Gastroesophageal sphincter (tissue), 4 donors: Measurements from ENCODE around the gene WNT7B. TPM values are rescaled to one million over a fixed set of nuclear protein-coding genes. Genes with fewer than 3 reads are reported as not detected.

Source experiments
- ATAC-seq: fragments of 150-250 bp; one replicate; pipeline ENCODE4 v1.9.1; 2016; ENCODE audit warnings: mild to moderate bottlenecking, moderate library complexity
- H3K27ac ChIP-seq, 4 donors: fragments of 200-600 bp; sonication (generic) in 3 of 4; 1 replicate in 3 of 4; 2 replicates in 1 of 4; pipeline ENCODE4 v1.5.1; 2016 to 2019
- H3K27me3 ChIP-seq: fragments of 200-600 bp; sonication (generic); one replicate; pipeline ENCODE4 v1.5.1; 2019
- H3K36me3 ChIP-seq, 2 donors: fragments of 200-600 bp; sonication (generic); one replicate each; pipeline ENCODE4 v1.5.1; 2019; ENCODE audit warnings: control low read depth in 1 of 2
- H3K4me1 ChIP-seq, 3 donors: fragments of 200-600 bp; sonication (generic); 1 replicate in 2 of 3; 2 replicates in 1 of 3; pipeline ENCODE4 v1.5.1; 2016 to 2019; ENCODE audit warnings: control low read depth in 2 of 3
- H3K4me3 ChIP-seq, 2 donors: fragments of 200-600 bp; sonication (generic); one replicate each; pipeline ENCODE4 v1.5.1; 2019; ENCODE audit warnings: mild to moderate bottlenecking in 1 of 2, moderate library complexity in 1 of 2
- H3K9me3 ChIP-seq, 3 donors: fragments of 200-600 bp; sonication (generic); one replicate each; pipeline ENCODE4 v1.5.1; 2017 to 2019; ENCODE audit warnings: control low read depth in 2 of 3
- EP300 ChIP-seq: sonication (generic); formaldehyde crosslinking; IDR thresholded peaks from one replicate; pipeline ENCODE4 v1.6.1; 2017; ENCODE audit warnings: antibody characterized with exemption, mild to moderate bottlenecking
- POLR2A ChIP-seq, 2 donors: fragments of 450-650 bp; IDR thresholded peaks; one replicate each; pipeline ENCODE4 v1.6.1; 2017; ENCODE audit warnings: antibody characterized with exemption in 2 of 2, mild to moderate bottlenecking in 2 of 2, moderate library complexity in 1 of 2
- POLR2AphosphoS5 ChIP-seq: sonication (generic); formaldehyde crosslinking; IDR thresholded peaks from one replicate; pipeline ENCODE4 v1.6.1; 2017; ENCODE audit warnings: antibody characterized with exemption
- WGBS, 2 donors: methylation state at CpG; one replicate each; pipeline ENCODE4 v1.1.5; 2018; ENCODE audit warnings: low coverage in 1 of 2; 5-methylcytosine and 5-hydroxymethylcytosine counted together
- total RNA-seq, 4 donors: library from RNA; depleted of rRNA; stranded (reverse); fragments of >200 nt; gene quantifications; one replicate each; pipeline ENCODE4 v1.1.0, GENCODE V29; 2016
- TF ChIP-seq, protein P1 (sequence below), 4 experiments: fragments of 200-600 bp in 2 of 4; fragments of 450-650 bp in 2 of 4; sonication (generic) in 1 of 4; IDR thresholded peaks; one replicate each; pipeline ENCODE4 v1.5.1; 2017 to 2019; ENCODE audit warnings: antibody characterized with exemption in 4 of 4, mild to moderate bottlenecking in 2 of 4, moderate library complexity in 2 of 4

The WNT7B gene
- total RNA-seq, 4 donors from 2014 or later = 1.2 TPM; not detected in 3

GRCh38 chr22:45892681-45893461 lies 84.1 kb downstream of the WNT7B start:
- Histone ChIP-seq H3K36me3 (no peaks in the 10 kb centered on the region), H3K4me1 (no peaks in the 10 kb centered on the region), H3K9me3 (no peaks in the 10 kb centered on the region), H3K27me3 (peaks cover 82% of the 10 kb centered on the region), H3K27ac (no peak overlapping the region), H3K4me3 (no peak overlapping the region)
- no CpG with 5 or more reads among the region's 16 CpGs for WGBS, 2 donors
- TF ChIP-seq EP300 = no peak
- TF ChIP-seq, protein P1, sequence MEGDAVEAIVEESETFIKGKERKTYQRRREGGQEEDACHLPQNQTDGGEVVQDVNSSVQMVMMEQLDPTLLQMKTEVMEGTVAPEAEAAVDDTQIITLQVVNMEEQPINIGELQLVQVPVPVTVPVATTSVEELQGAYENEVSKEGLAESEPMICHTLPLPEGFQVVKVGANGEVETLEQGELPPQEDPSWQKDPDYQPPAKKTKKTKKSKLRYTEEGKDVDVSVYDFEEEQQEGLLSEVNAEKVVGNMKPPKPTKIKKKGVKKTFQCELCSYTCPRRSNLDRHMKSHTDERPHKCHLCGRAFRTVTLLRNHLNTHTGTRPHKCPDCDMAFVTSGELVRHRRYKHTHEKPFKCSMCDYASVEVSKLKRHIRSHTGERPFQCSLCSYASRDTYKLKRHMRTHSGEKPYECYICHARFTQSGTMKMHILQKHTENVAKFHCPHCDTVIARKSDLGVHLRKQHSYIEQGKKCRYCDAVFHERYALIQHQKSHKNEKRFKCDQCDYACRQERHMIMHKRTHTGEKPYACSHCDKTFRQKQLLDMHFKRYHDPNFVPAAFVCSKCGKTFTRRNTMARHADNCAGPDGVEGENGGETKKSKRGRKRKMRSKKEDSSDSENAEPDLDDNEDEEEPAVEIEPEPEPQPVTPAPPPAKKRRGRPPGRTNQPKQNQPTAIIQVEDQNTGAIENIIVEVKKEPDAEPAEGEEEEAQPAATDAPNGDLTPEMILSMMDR (IDR thresholded peaks at IDR 0.05) = no peak
- no peak for TF ChIP-seq POLR2A (IDR thresholded peaks at IDR 0.05)
- ATAC-seq = no peak

GRCh38 chr22:45891996-45892621 lies 84.9 kb downstream of the WNT7B start:
- peaks cover 78% of the 10 kb centered on the region for H3K27me3 ChIP-seq

GRCh38 chr22:45891471-45891995 lies 85.4 kb downstream of the WNT7B start:
- Histone ChIP-seq H3K9me3 (no peaks in the 10 kb centered on the region), H3K36me3 (no peaks in the 10 kb centered on the region), H3K4me3 (no peak overlapping the region), H3K4me1 (no peaks in the 10 kb centered on the region), H3K27ac (no peak overlapping the region), H3K27me3 (peaks cover 78% of the 10 kb centered on the region)
- no peak for ATAC-seq
- 57% methylated on average over 6 of the region's 25 CpGs; no CpG with 5 or more reads in 1 of the 2 donors for WGBS, 2 donors
- TF ChIP-seq POLR2AphosphoS5 (no peak), POLR2A (IDR thresholded peaks at IDR 0.05) (no peak), EP300 (no peak)
- TF ChIP-seq, protein P1 (IDR thresholded peaks at IDR 0.05) = no peak

More at GRCh38 chr22:45891996-45892621, 84.9 kb downstream of the WNT7B start:
- no peak overlapping the region for H3K4me3 ChIP-seq
- no peaks in the 10 kb centered on the region for H3K4me1 ChIP-seq
- H3K9me3 ChIP-seq = no peaks in the 10 kb centered on the region
- H3K36me3 ChIP-seq = no peaks in the 10 kb centered on the region
- no CpG with 5 or more reads among the region's 22 CpGs for WGBS, 2 donors
- ATAC-seq = no peak
- TF ChIP-seq POLR2AphosphoS5 = no peak
- TF ChIP-seq, protein P1 (IDR thresholded peaks at IDR 0.05) = no peak
- no peak for TF ChIP-seq EP300
- no peak for TF ChIP-seq POLR2A (IDR thresholded peaks at IDR 0.05)
- H3K27ac ChIP-seq = no peak overlapping the region

GRCh38 chr22:45891021-45891421 lies 85.9 kb downstream of the WNT7B start:
- TF ChIP-seq, protein P1 (IDR thresholded peaks at IDR 0.05) = no peak
- TF ChIP-seq POLR2AphosphoS5 (no peak), POLR2A (IDR thresholded peaks at IDR 0.05) (no peak), EP300 (no peak)
- Histone ChIP-seq H3K27ac (no peak overlapping the region), H3K36me3 (no peaks in the 10 kb centered on the region), H3K27me3 (peaks cover 78% of the 10 kb centered on the region), H3K4me3 (no peak overlapping the region), H3K4me1 (no peaks in the 10 kb centered on the region), H3K9me3 (no peaks in the 10 kb centered on the region)
- no peak for ATAC-seq
- 66% methylated on average over 34 of the region's 37 CpGs; no CpG with 5 or more reads in 1 of the 2 donors for WGBS, 2 donors

- WGBS, 2 donors = no CpG with 5 or more reads among the region's 26 CpGs
- TF ChIP-seq EP300 (no peak), POLR2AphosphoS5 (no peak), POLR2A (IDR thresholded peaks at IDR 0.05) (no peak)
- TF ChIP-seq, protein P1 (IDR thresholded peaks at IDR 0.05) = no peak
- peaks cover 79% of the 10 kb centered on the region for H3K27me3 ChIP-seq
Observed at GRCh38 chr22:45890351-45890635, 86.7 kb downstream of the WNT7B start.

More at GRCh38 chr22:45890351-45890635, 86.7 kb downstream of the WNT7B start:
- no peaks in the 10 kb centered on the region for H3K9me3 ChIP-seq
- no peak overlapping the region for H3K4me3 ChIP-seq
- no peak for ATAC-seq
- no peak overlapping the region for H3K27ac ChIP-seq
- H3K36me3 ChIP-seq = no peaks in the 10 kb centered on the region
- H3K4me1 ChIP-seq = no peaks in the 10 kb centered on the region
